ENCODE results near the gene PIGR. TPM values are rescaled to one million over a fixed set of nuclear protein-coding genes. Genes with fewer than 3 reads are reported as not detected.

PIGR gene
- total RNA-seq, 1 donor from 2014 or later = 0.06 TPM

- DNase-seq (ENCODE audit: low read depth) = no peak
- no peak for TF ChIP-seq CTCF (conservative IDR thresholded peaks at IDR 0.05; ENCODE audit: low read depth, low read length)
- H3K4me3 ChIP-seq (ENCODE audit: low read depth, low read length) = no peak overlapping the region
These were observed 50.9 kb downstream of the PIGR start for GRCh38 chr1:206895325-206895724.

GRCh38 chr1:206893380-206893779, 52.9 kb downstream of the PIGR start:
- DNase-seq (ENCODE audit: low read depth) = no peak
- no peak overlapping the region for H3K4me3 ChIP-seq (ENCODE audit: low read depth, low read length)
- no peak for TF ChIP-seq CTCF (conservative IDR thresholded peaks at IDR 0.05; ENCODE audit: low read depth, low read length)

- no peak overlapping the region for H3K4me3 ChIP-seq (ENCODE audit: low read depth, low read length)
- no peak for TF ChIP-seq CTCF (conservative IDR thresholded peaks at IDR 0.05; ENCODE audit: low read depth, low read length)
- no peak for DNase-seq (ENCODE audit: low read depth)
These were observed 53.8 kb downstream of the PIGR start for GRCh38 chr1:206892351-206892984.

- no peak for DNase-seq (ENCODE audit: low read depth)
- TF ChIP-seq CTCF (conservative IDR thresholded peaks at IDR 0.05; ENCODE audit: low read depth, low read length) = no peak
- no peak overlapping the region for H3K4me3 ChIP-seq (ENCODE audit: low read depth, low read length)
These were observed 54.9 kb downstream of the PIGR start for GRCh38 chr1:206891412-206891811.

GRCh38 chr1:206890125-206891060, 55.9 kb downstream of the PIGR start:
- no peak overlapping the region for H3K4me3 ChIP-seq (ENCODE audit: low read depth, low read length)
- no peak for DNase-seq (ENCODE audit: low read depth)
- TF ChIP-seq CTCF (conservative IDR thresholded peaks at IDR 0.05; ENCODE audit: low read depth, low read length) = no peak

GRCh38 chr1:206887701-206888100, 58.6 kb downstream of the PIGR start:
- H3K4me3 ChIP-seq (ENCODE audit: low read depth, low read length) = no peak overlapping the region
- TF ChIP-seq CTCF (conservative IDR thresholded peaks at IDR 0.05; ENCODE audit: low read depth, low read length) = no peak
- no peak for DNase-seq (ENCODE audit: low read depth)
